GM21526 (cell line): ENCODE results near the gene BLNK.
"Not testable (repeated sequence)": the region's sequence is repeated elsewhere in the genome, so short reads cannot be mapped to it uniquely, and the experiment has no call there.

Experiments used
- ATAC-seq: cut with Tn5 transposase; IDR thresholded peaks from one replicate; pipeline ENCODE4 v1.9.1; 2021; ENCODE audit warnings: moderate library complexity; ENCODE audit not compliant: unreplicated experiment, low FRiP score

The BLNK gene

GRCh38 chr10:96230527-96230926 is 40.8 kb downstream of the BLNK start:
- ATAC-seq = no peak

GRCh38 chr10:96229568-96230030 is 41.8 kb downstream of the BLNK start:
- ATAC-seq = no peak

GRCh38 chr10:96228408-96228994 is 42.9 kb downstream of the BLNK start:
- no peak for ATAC-seq

GRCh38 chr10:96227206-96227605 is 44.2 kb downstream of the BLNK start:
- no peak for ATAC-seq

GRCh38 chr10:96225119-96225518 is 46.2 kb downstream of the BLNK start:
- ATAC-seq = no peak

GRCh38 chr10:96222908-96223307 is 48.5 kb downstream of the BLNK start:
- no peak for ATAC-seq

GRCh38 chr10:96222441-96222840 is 48.9 kb downstream of the BLNK start:
- ATAC-seq = no peak

GRCh38 chr10:96218826-96219225 is 52.5 kb downstream of the BLNK start:
- no peak for ATAC-seq

GRCh38 chr10:96217711-96218110 is 53.7 kb downstream of the BLNK start:
- no peak for ATAC-seq

GRCh38 chr10:96216775-96217174 is 54.6 kb downstream of the BLNK start:
- no peak for ATAC-seq

GRCh38 chr10:96212911-96213310 is 58.5 kb downstream of the BLNK start:
- no peak for ATAC-seq

- ATAC-seq = no peak
Measured at GRCh38 chr10:96211764-96212163, 59.6 kb downstream of the BLNK start.

GRCh38 chr10:96208946-96209345 is 62.4 kb downstream of the BLNK start:
- no peak for ATAC-seq

GRCh38 chr10:96208271-96208670 is 63.1 kb downstream of the BLNK start:
- peak; percentile 65 for ATAC-seq

GRCh38 chr10:96205580-96205979 is 65.8 kb downstream of the BLNK start:
- no peak for ATAC-seq

GRCh38 chr10:96201525-96201924 is 69.8 kb downstream of the BLNK start:
- ATAC-seq = no peak

- not testable (repeated sequence) for ATAC-seq
Measured at GRCh38 chr10:96189505-96189904, 81.9 kb downstream of the BLNK start.

GRCh38 chr10:96188916-96189315 is 82.5 kb downstream of the BLNK start:
- ATAC-seq = no peak

GRCh38 chr10:96188421-96188820 is 82.9 kb downstream of the BLNK start:
- no peak for ATAC-seq

- ATAC-seq = no peak
Measured at GRCh38 chr10:96176985-96177384, 94.4 kb downstream of the BLNK start.

- no peak for ATAC-seq
Measured at GRCh38 chr10:96172666-96173065, 98.7 kb downstream of the BLNK start.

- ATAC-seq = no peak
Measured at GRCh38 chr10:96170230-96170629, 101.1 kb downstream of the BLNK start.

- ATAC-seq = no peak
Measured at GRCh38 chr10:96168546-96168945, 102.8 kb downstream of the BLNK start.
